Measurements from ENCODE around the gene OPCML.
A peak's percentile ranks its signal among the peaks of the same experiment; 100 is the strongest.

Gene OPCML

GRCh38 chr11:132742929-132743328 is 789.4 kb downstream of the OPCML start:
- TF ChIP-seq CTCF (IDR thresholded peaks at IDR 0.05; ENCODE audit: control insufficient read depth, insufficient read depth, low read depth, low read length, missing control alignments), result no peak
- DNase-seq (ENCODE audit: low read depth), result no peak
- H3K4me3 ChIP-seq (ENCODE audit: control insufficient read depth, low read depth, low read length), result no peak overlapping the region

GRCh38 chr11:132734217-132734616 is 798.1 kb downstream of the OPCML start:
- H3K4me3 ChIP-seq (ENCODE audit: control insufficient read depth, low read depth, low read length), result no peak overlapping the region
- peak; percentile 81 for DNase-seq (ENCODE audit: low read depth)
- no peak for TF ChIP-seq CTCF (IDR thresholded peaks at IDR 0.05; ENCODE audit: control insufficient read depth, insufficient read depth, low read depth, low read length, missing control alignments)

GRCh38 chr11:132728026-132728425 is 804.3 kb downstream of the OPCML start:
- no peak for DNase-seq (ENCODE audit: low read depth)
- TF ChIP-seq CTCF (IDR thresholded peaks at IDR 0.05; ENCODE audit: control insufficient read depth, insufficient read depth, low read depth, low read length, missing control alignments), result no peak
- H3K4me3 ChIP-seq (ENCODE audit: control insufficient read depth, low read depth, low read length), result no peak overlapping the region

- no peak overlapping the region for H3K4me3 ChIP-seq (ENCODE audit: control insufficient read depth, low read depth, low read length)
- no peak for TF ChIP-seq CTCF (IDR thresholded peaks at IDR 0.05; ENCODE audit: control insufficient read depth, insufficient read depth, low read depth, low read length, missing control alignments)
- no peak for DNase-seq (ENCODE audit: low read depth)
Measured at GRCh38 chr11:132721526-132721925, 810.8 kb downstream of the OPCML start.

- no peak for TF ChIP-seq CTCF (IDR thresholded peaks at IDR 0.05; ENCODE audit: control insufficient read depth, insufficient read depth, low read depth, low read length, missing control alignments)
- DNase-seq (ENCODE audit: low read depth), result no peak
- H3K4me3 ChIP-seq (ENCODE audit: control insufficient read depth, low read depth, low read length), result no peak overlapping the region
Measured at GRCh38 chr11:132719684-132720083, 812.6 kb downstream of the OPCML start.

GRCh38 chr11:132718711-132719671 is 813.3 kb downstream of the OPCML start:
- no peak for TF ChIP-seq CTCF (IDR thresholded peaks at IDR 0.05; ENCODE audit: control insufficient read depth, insufficient read depth, low read depth, low read length, missing control alignments)
- no peak for DNase-seq (ENCODE audit: low read depth)
- H3K4me3 ChIP-seq (ENCODE audit: control insufficient read depth, low read depth, low read length), result no peak overlapping the region

All from AG09309 (cell line).